Gastroesophageal sphincter (tissue), 4 donors: ENCODE measurements around the gene PPARA. TPM values are rescaled to one million over a fixed set of nuclear protein-coding genes. Genes with fewer than 3 reads are reported as not detected.

Experiments
- ATAC-seq: fragments of 150-250 bp; one replicate; pipeline ENCODE4 v1.9.1; 2016; ENCODE audit warnings: mild to moderate bottlenecking, moderate library complexity
- H3K27ac ChIP-seq, 4 donors: fragments of 200-600 bp; sonication (generic) in 3 of 4; 1 replicate in 3 of 4; 2 replicates in 1 of 4; pipeline ENCODE4 v1.5.1; 2016 to 2019
- H3K27me3 ChIP-seq: fragments of 200-600 bp; sonication (generic); one replicate; pipeline ENCODE4 v1.5.1; 2019
- H3K36me3 ChIP-seq, 2 donors: fragments of 200-600 bp; sonication (generic); one replicate each; pipeline ENCODE4 v1.5.1; 2019; ENCODE audit warnings: control low read depth in 1 of 2
- H3K4me1 ChIP-seq, 3 donors: fragments of 200-600 bp; sonication (generic); 1 replicate in 2 of 3; 2 replicates in 1 of 3; pipeline ENCODE4 v1.5.1; 2016 to 2019; ENCODE audit warnings: control low read depth in 2 of 3
- H3K4me3 ChIP-seq, 2 donors: fragments of 200-600 bp; sonication (generic); one replicate each; pipeline ENCODE4 v1.5.1; 2019; ENCODE audit warnings: mild to moderate bottlenecking in 1 of 2, moderate library complexity in 1 of 2
- H3K9me3 ChIP-seq, 3 donors: fragments of 200-600 bp; sonication (generic); one replicate each; pipeline ENCODE4 v1.5.1; 2017 to 2019; ENCODE audit warnings: control low read depth in 2 of 3
- EP300 ChIP-seq: sonication (generic); formaldehyde crosslinking; IDR thresholded peaks from one replicate; pipeline ENCODE4 v1.6.1; 2017; ENCODE audit warnings: antibody characterized with exemption, mild to moderate bottlenecking
- POLR2A ChIP-seq, 2 donors: fragments of 450-650 bp; IDR thresholded peaks; one replicate each; pipeline ENCODE4 v1.6.1; 2017; ENCODE audit warnings: antibody characterized with exemption in 2 of 2, mild to moderate bottlenecking in 2 of 2, moderate library complexity in 1 of 2
- POLR2AphosphoS5 ChIP-seq: sonication (generic); formaldehyde crosslinking; IDR thresholded peaks from one replicate; pipeline ENCODE4 v1.6.1; 2017; ENCODE audit warnings: antibody characterized with exemption
- WGBS, 2 donors: methylation state at CpG; one replicate each; pipeline ENCODE4 v1.1.5; 2018; ENCODE audit warnings: low coverage in 1 of 2; 5-methylcytosine and 5-hydroxymethylcytosine counted together
- total RNA-seq, 4 donors: library from RNA; depleted of rRNA; stranded (reverse); fragments of >200 nt; gene quantifications; one replicate each; pipeline ENCODE4 v1.1.0, GENCODE V29; 2016
- TF ChIP-seq, protein P1 (sequence below), 4 experiments: fragments of 200-600 bp in 2 of 4; fragments of 450-650 bp in 2 of 4; sonication (generic) in 1 of 4; IDR thresholded peaks; one replicate each; pipeline ENCODE4 v1.5.1; 2017 to 2019; ENCODE audit warnings: antibody characterized with exemption in 4 of 4, mild to moderate bottlenecking in 2 of 4, moderate library complexity in 2 of 4

Gene PPARA
- total RNA-seq, 4 donors from 2014 or later: 19.5 to 28.5 (median 26.9) TPM

DNA sequence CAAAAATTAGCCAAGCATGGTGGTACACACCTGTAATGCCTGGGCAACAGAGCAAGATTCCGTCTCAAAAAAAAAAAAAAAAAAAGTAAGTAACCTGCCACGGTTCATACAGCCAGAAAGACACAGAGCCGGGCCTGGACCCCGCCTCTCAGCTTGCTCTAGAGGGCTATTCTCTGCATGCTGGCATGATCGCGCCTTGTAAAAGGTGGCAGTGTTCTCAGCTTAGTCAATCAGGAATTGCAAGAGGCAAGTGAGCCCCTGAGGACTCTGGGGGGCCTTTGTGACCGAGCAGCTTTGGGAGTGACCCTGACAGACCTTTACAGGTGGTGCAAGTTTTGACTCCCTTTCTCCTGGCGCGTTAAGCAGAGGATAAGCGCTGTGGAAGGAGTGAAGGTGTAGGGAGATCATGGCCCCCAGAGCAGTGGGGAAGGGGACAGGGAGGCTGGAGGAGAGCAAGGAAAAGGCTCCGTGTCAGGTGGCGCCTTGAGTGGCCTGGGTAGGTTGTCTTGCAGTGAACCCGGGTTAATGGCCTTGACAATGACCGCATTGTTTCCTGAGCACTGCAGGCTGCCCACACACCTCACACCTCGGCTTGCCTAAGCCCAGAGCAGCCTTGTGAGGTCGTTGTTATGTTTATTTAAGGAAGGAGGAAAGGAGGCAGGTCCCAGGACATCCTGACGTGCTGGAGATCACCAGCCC, 50.9 kb downstream of the PPARA start:
- WGBS, 2 donors: 45 to 50% methylated on average over 8 of the region's 17 CpGs
- ATAC-seq: no peak
- TF ChIP-seq EP300 (no peak), POLR2A (IDR thresholded peaks at IDR 0.05) (no peak), POLR2AphosphoS5 (no peak)
- TF ChIP-seq, protein P1, sequence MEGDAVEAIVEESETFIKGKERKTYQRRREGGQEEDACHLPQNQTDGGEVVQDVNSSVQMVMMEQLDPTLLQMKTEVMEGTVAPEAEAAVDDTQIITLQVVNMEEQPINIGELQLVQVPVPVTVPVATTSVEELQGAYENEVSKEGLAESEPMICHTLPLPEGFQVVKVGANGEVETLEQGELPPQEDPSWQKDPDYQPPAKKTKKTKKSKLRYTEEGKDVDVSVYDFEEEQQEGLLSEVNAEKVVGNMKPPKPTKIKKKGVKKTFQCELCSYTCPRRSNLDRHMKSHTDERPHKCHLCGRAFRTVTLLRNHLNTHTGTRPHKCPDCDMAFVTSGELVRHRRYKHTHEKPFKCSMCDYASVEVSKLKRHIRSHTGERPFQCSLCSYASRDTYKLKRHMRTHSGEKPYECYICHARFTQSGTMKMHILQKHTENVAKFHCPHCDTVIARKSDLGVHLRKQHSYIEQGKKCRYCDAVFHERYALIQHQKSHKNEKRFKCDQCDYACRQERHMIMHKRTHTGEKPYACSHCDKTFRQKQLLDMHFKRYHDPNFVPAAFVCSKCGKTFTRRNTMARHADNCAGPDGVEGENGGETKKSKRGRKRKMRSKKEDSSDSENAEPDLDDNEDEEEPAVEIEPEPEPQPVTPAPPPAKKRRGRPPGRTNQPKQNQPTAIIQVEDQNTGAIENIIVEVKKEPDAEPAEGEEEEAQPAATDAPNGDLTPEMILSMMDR (IDR thresholded peaks at IDR 0.05): no peak
- Histone ChIP-seq H3K4me3 (no peak overlapping the region), H3K9me3 (peaks cover 0 to 10% (median 0%) of the 10 kb centered on the region in 3 donors), H3K27me3 (no peaks in the 10 kb centered on the region), H3K36me3 (peaks cover 0 to 79% of the 10 kb centered on the region in 2 donors), H3K4me1 (no peaks in the 10 kb centered on the region), H3K27ac (no peak overlapping the region)

GRCh38 chr22:46202897-46203600, 52.7 kb downstream of the PPARA start:
- WGBS, 2 donors: 88 to 92% methylated on average over 9 to 12 of the region's 12 CpGs
- Histone ChIP-seq H3K9me3 (peaks cover 0 to 10% (median 0%) of the 10 kb centered on the region in 3 donors), H3K27ac (no peak overlapping the region)

GRCh38 chr22:46203601-46203980, 53.3 kb downstream of the PPARA start:
- peaks cover 0 to 13% (median 0%) of the 10 kb centered on the region in 3 donors for H3K9me3 ChIP-seq
- no peaks in the 10 kb centered on the region for H3K4me1 ChIP-seq
- no peak overlapping the region for H3K27ac ChIP-seq
- H3K4me3 ChIP-seq: no peak overlapping the region
- H3K36me3 ChIP-seq: peaks cover 0 to 77% of the 10 kb centered on the region in 2 donors
- WGBS, 2 donors: 83 to 100% methylated on average over 2 to 6 of the region's 7 CpGs
- no peak for ATAC-seq
- no peak for TF ChIP-seq POLR2AphosphoS5
- no peak for TF ChIP-seq EP300
- no peak for TF ChIP-seq POLR2A (IDR thresholded peaks at IDR 0.05)
- TF ChIP-seq, protein P1 (IDR thresholded peaks at IDR 0.05): no peak
- H3K27me3 ChIP-seq: no peaks in the 10 kb centered on the region

More at GRCh38 chr22:46202897-46203600, 52.7 kb downstream of the PPARA start:
- Histone ChIP-seq H3K4me1 (no peaks in the 10 kb centered on the region), H3K27me3 (no peaks in the 10 kb centered on the region), H3K36me3 (peaks cover 0 to 76% of the 10 kb centered on the region in 2 donors), H3K4me3 (no peak overlapping the region)
- TF ChIP-seq EP300: no peak
- TF ChIP-seq POLR2A (IDR thresholded peaks at IDR 0.05): no peak
- TF ChIP-seq, protein P1 (IDR thresholded peaks at IDR 0.05): no peak
- TF ChIP-seq POLR2AphosphoS5: no peak
- ATAC-seq: no peak

GRCh38 chr22:46209262-46209661, 58.9 kb downstream of the PPARA start:
- H3K36me3 ChIP-seq: peaks cover 0 to 78% of the 10 kb centered on the region in 2 donors
- WGBS, 2 donors: 88 to 100% methylated on average over 1 of the region's 1 CpG
- ATAC-seq: no peak

More at GRCh38 chr22:46209262-46209661, 58.9 kb downstream of the PPARA start:
- Histone ChIP-seq H3K27me3 (no peaks in the 10 kb centered on the region), H3K9me3 (peaks cover 0 to 22% (median 2%) of the 10 kb centered on the region in 3 donors), H3K4me3 (no peak overlapping the region), H3K4me1 (no peaks in the 10 kb centered on the region), H3K27ac (no peak overlapping the region)
- TF ChIP-seq EP300 (no peak), POLR2A (IDR thresholded peaks at IDR 0.05) (no peak), POLR2AphosphoS5 (no peak)
- TF ChIP-seq, protein P1 (IDR thresholded peaks at IDR 0.05): no peak
